IMR-90 (cell line): ENCODE measurements around the gene BCL11B. TPM values are rescaled to one million over a fixed set of nuclear protein-coding genes. Genes with fewer than 3 reads are reported as not detected.

Source experiments
- ATAC-seq: fragments of 200-7000 bp; cut with Tn5 transposase; 2 replicates; pipeline ENCODE4 v1.9.1; 2020; ENCODE audit warnings: low read depth, mild to moderate bottlenecking, moderate library complexity
- BruUV-seq: library from RNA; stranded (reverse); fragments of 400-500 nt; replicated peaks from 2 replicates; lab custom pipeline; 2021; lab: Mats Ljungman, UMichigan
- CTCF ChIA-PET: fragments of 300-600 bp; formaldehyde crosslinking; extraction: SDS; loops from one replicate; lab custom pipeline; 2021; ENCODE audit warnings: antibody characterized with exemption; lab: Yijun Ruan, JAX
- POLR2A ChIA-PET: fragments of 300-600 bp; sonication (Branson Sonifier 250); formaldehyde crosslinking; loops from one replicate; lab custom pipeline; 2022; ENCODE audit warnings: antibody characterized with exemption; ENCODE audit not compliant: unreplicated experiment; lab: Charles Lee
- DNase-seq: peaks from one replicate; pipeline ENCODE4 v3.0.0; 2013
- H2AFZ ChIP-seq: replicated peaks from 2 replicates; pipeline ENCODE3; 2013; ENCODE audit warnings: low read length, mild to moderate bottlenecking; ENCODE audit not compliant: poor library complexity
- H2AK5ac ChIP-seq: 2 replicates; pipeline ENCODE4 v1.6.1; 2013; ENCODE audit warnings: low read depth, low read length, inconsistent platforms
- H2AK9ac ChIP-seq: replicated peaks from 2 replicates; pipeline ENCODE3; 2013; ENCODE audit warnings: mild to moderate bottlenecking, low read depth, low read length, moderate library complexity; ENCODE audit not compliant: poor library complexity
- H2BK120ac ChIP-seq: 2 replicates; pipeline ENCODE4 v1.6.1; 2013; ENCODE audit warnings: low read depth, low read length, inconsistent platforms
- H2BK15ac ChIP-seq: 3 replicates; pipeline ENCODE4 v1.6.1; 2013; ENCODE audit warnings: low read depth, low read length, inconsistent platforms
- H2BK20ac ChIP-seq: 2 replicates; pipeline ENCODE4 v1.6.1; 2013; ENCODE audit warnings: low read depth, mild to moderate bottlenecking, inconsistent platforms, low read length, moderate library complexity
- H2BK5ac ChIP-seq: 2 replicates; pipeline ENCODE4 v1.6.1; 2013; ENCODE audit warnings: mild to moderate bottlenecking, low read depth, low read length, inconsistent platforms; ENCODE audit not compliant: poor library complexity, severe bottlenecking
- H3K14ac ChIP-seq: replicated peaks from 2 replicates; pipeline ENCODE4 v1.6.1; 2013; ENCODE audit warnings: low read depth, low read length, inconsistent platforms
- H3K18ac ChIP-seq: 2 replicates; pipeline ENCODE4 v1.6.1; 2013; ENCODE audit warnings: low read depth, low read length, control low read depth
- H3K23ac ChIP-seq: 2 replicates; pipeline ENCODE4 v1.6.1; 2013; ENCODE audit warnings: low read depth, low read length, inconsistent platforms
- H3K27ac ChIP-seq: 2 replicates; pipeline ENCODE4 v1.5.1; 2013; ENCODE audit warnings: mild to moderate bottlenecking, control low read depth, low read length; ENCODE audit not compliant: insufficient read depth
- H3K27me3 ChIP-seq: 2 replicates; pipeline ENCODE4 v1.6.1; 2013; ENCODE audit warnings: low read length; ENCODE audit not compliant: control insufficient read depth, insufficient read depth
- H3K36me3 ChIP-seq: 2 replicates; pipeline ENCODE4 v1.6.1; 2013; ENCODE audit warnings: low read length, mixed read lengths; ENCODE audit not compliant: control insufficient read depth, insufficient read depth
- H3K4ac ChIP-seq: 2 replicates; pipeline ENCODE4 v1.6.1; 2013; ENCODE audit warnings: low read depth, low read length, inconsistent platforms
- H3K4me1 ChIP-seq: 2 replicates; pipeline ENCODE4 v1.6.1; 2013; ENCODE audit warnings: low read length, mixed read lengths; ENCODE audit not compliant: control insufficient read depth, insufficient read depth
- H3K4me2 ChIP-seq: 2 replicates; pipeline ENCODE4 v1.6.1; 2013; ENCODE audit warnings: low read depth, mild to moderate bottlenecking, control low read depth, low read length, moderate library complexity
- H3K4me3 ChIP-seq: 2 replicates; pipeline ENCODE4 v1.5.1; 2013; ENCODE audit warnings: low read depth, mild to moderate bottlenecking, control low read depth, low read length, moderate library complexity; ENCODE audit not compliant: insufficient read depth
- H3K56ac ChIP-seq: 2 replicates; pipeline ENCODE4 v1.6.1; 2013; ENCODE audit warnings: low read length, inconsistent platforms; ENCODE audit not compliant: insufficient read depth; ENCODE audit errors: extremely low read depth
- H3K79me1 ChIP-seq, 2 experiments: 2 replicates each; pipeline ENCODE4 v1.6.1; 2013; ENCODE audit warnings: low read length in 2 of 2, inconsistent platforms in 1 of 2, low read depth in 1 of 2
- H3K9ac ChIP-seq: 2 replicates; pipeline ENCODE4 v1.6.1; 2013; ENCODE audit warnings: low read depth, low read length, control low read depth
- H3K9me1 ChIP-seq: 2 replicates; pipeline ENCODE4 v1.6.1; 2013; ENCODE audit warnings: low read length, inconsistent platforms; ENCODE audit not compliant: insufficient read depth
- H3K9me3 ChIP-seq: 2 replicates; pipeline ENCODE4 v1.6.1; 2013; ENCODE audit warnings: low read length; ENCODE audit not compliant: control insufficient read depth, insufficient read depth
- H4K20me1 ChIP-seq: 2 replicates; pipeline ENCODE4 v1.6.1; 2013; ENCODE audit warnings: low read length, inconsistent platforms; ENCODE audit not compliant: insufficient read depth
- H4K5ac ChIP-seq: 2 replicates; pipeline ENCODE4 v1.6.1; 2013; ENCODE audit warnings: mild to moderate bottlenecking, low read depth, low read length, control low read depth
- H4K8ac ChIP-seq, 2 experiments: 2 replicates each; pipeline ENCODE4 v1.6.1; 2013; ENCODE audit warnings: low read depth in 2 of 2, low read length in 2 of 2, control low read depth in 1 of 2, inconsistent platforms in 1 of 2
- H4K91ac ChIP-seq: 2 replicates; pipeline ENCODE4 v1.6.1; 2013; ENCODE audit warnings: low read depth, low read length, inconsistent platforms; ENCODE audit not compliant: insufficient read depth
- MAZ ChIP-seq: IDR thresholded peaks from 2 replicates; pipeline ENCODE4 v1.6.1; 2012; ENCODE audit warnings: low read depth, mild to moderate bottlenecking, low read length, improper control_type of control experiment, moderate library complexity, borderline replicate concordance
- RAD21 ChIP-seq: IDR thresholded peaks from 2 replicates; pipeline ENCODE4 v1.6.1; 2012; ENCODE audit warnings: low read length, improper control_type of control experiment
- SMC3 ChIP-seq: fragments of 150-350 bp; IDR thresholded peaks from 2 replicates; pipeline ENCODE4 v1.6.1; 2016; ENCODE audit warnings: low read depth, mild to moderate bottlenecking, antibody characterized with exemption, low read length, moderate library complexity
- WGBS, 2 experiments: methylation state at CpG; one replicate each; pipeline versions ENCODE4 v1.1.5 to v1.1.7; 2013; ENCODE audit warnings: missing lambda C conversion rate in 2 of 2; ENCODE audit not compliant: insufficient read length in 1 of 2; ENCODE audit errors: extremely low coverage in 2 of 2; 5-methylcytosine and 5-hydroxymethylcytosine counted together
- dilution Hi-C: fragments of 300-500 bp; cut with HindIII; formaldehyde crosslinking; loops from one replicate; pipeline ENCODE4 v1.14.3; 2018; ENCODE audit warnings: low sequenced_read_pairs; ENCODE audit not compliant: unreplicated experiment
- in situ Hi-C: fragments of 300-500 bp; cut with MboI; formaldehyde crosslinking; loops from 3 replicates; pipeline ENCODE4 v1.14.3; 2019; ENCODE audit warnings: low sequenced_read_pairs, inconsistent platforms, mixed read lengths
- intact Hi-C: fragments of 100-400 bp; cut with micrococcal nuclease; formaldehyde crosslinking; loops from 2 replicates; pipeline ENCODE4 v1.10.0; 2022
- polyA plus RNA-seq, 3 experiments: library from polyadenylated mRNA; depleted of rRNA; stranded (reverse); fragments of >200 nt; gene quantifications; 2 replicates each; pipeline ENCODE4 v1.2.3, GENCODE V29; 2012; ENCODE audit warnings: low replicate concordance in 1 of 3
- total RNA-seq: library from RNA; depleted of rRNA; stranded (reverse); fragments of >200 nt; gene quantifications from 2 replicates; pipeline ENCODE4 v1.2.3, GENCODE V29; 2012
- TF ChIP-seq, protein P1 (sequence below): conservative IDR thresholded peaks from 2 replicates; pipeline ENCODE4 v1.5.1; 2012; ENCODE audit warnings: mild to moderate bottlenecking, low read depth, low read length, improper control_type of control experiment

The BCL11B gene
- total and polyA plus RNA-seq, 2 of the 4 experiments (the other 2 are of a cell fraction) = under 0.01 TPM; not detected in 1

DNA sequence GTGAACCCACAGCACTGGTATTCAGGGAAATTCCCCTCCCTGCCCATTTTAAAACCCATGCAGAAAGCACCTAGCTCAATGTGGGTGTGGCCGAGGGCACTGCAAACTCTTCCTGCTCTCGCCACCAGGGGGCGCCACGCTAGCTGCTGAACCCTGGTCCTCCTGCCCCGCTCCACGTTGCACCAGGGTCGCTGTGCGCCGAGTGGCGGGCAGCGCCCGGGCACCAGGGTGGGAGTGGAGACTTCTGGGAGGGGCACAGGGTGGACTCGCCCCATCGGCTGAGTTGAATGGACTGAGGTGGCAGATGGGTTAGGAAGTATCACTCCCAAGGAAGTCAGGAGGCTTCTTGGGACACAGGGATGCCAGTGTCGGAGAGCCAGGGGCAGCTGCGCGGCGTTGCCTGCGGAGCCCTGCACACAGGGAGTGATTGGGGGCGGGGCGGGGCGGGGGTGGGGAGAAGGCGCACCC, 48.1 kb upstream of the BCL11B start:
- POLR2A ChIA-PET = no interaction called here

More for the DNA sequence above, 48.1 kb upstream of the BCL11B start:
- dilution Hi-C loops = no loop called here
- intact Hi-C loops = loop anchor here (1.0 kb wide), 1 partner anchor 95 kb away; no protein-coding TSS in a partner anchor
- Histone ChIP-seq H3K4ac (no peak overlapping the region), H4K20me1 (no peaks in the 10 kb centered on the region), H2AK9ac (no peak overlapping the region), H2BK120ac (no peak overlapping the region), H3K9me1 (no peaks in the 10 kb centered on the region), H2BK15ac (no peak overlapping the region), H3K14ac (no peak overlapping the region), H3K36me3 (no peaks in the 10 kb centered on the region), H3K27ac (no peak overlapping the region), H2BK20ac (no peak overlapping the region; the same call in 1 of the 2 replicates), H4K91ac (no peak overlapping the region), H2BK5ac (no peak overlapping the region), H3K56ac (no peak overlapping the region), H3K23ac (no peak overlapping the region), H3K27me3 (peaks cover 2% of the 10 kb centered on the region; the same call in 1 of the 2 replicates), H2AK5ac (no peak overlapping the region), H3K9me3 (no peaks in the 10 kb centered on the region), H3K79me1 (no peaks in the 10 kb centered on the region), H3K4me2 (no peak overlapping the region), H3K4me1 (no peaks in the 10 kb centered on the region), H3K9ac (no peak overlapping the region), H4K8ac (no peak overlapping the region), H3K4me3 (no peak overlapping the region), H3K18ac (no peak overlapping the region), H4K5ac (no peak overlapping the region), H2AFZ (peak overlapping the region; percentile 68)
- TF ChIP-seq SMC3 = peak; percentile 59
- no peak for TF ChIP-seq MAZ
- peak; percentile 50 for TF ChIP-seq RAD21
- TF ChIP-seq, protein P1, sequence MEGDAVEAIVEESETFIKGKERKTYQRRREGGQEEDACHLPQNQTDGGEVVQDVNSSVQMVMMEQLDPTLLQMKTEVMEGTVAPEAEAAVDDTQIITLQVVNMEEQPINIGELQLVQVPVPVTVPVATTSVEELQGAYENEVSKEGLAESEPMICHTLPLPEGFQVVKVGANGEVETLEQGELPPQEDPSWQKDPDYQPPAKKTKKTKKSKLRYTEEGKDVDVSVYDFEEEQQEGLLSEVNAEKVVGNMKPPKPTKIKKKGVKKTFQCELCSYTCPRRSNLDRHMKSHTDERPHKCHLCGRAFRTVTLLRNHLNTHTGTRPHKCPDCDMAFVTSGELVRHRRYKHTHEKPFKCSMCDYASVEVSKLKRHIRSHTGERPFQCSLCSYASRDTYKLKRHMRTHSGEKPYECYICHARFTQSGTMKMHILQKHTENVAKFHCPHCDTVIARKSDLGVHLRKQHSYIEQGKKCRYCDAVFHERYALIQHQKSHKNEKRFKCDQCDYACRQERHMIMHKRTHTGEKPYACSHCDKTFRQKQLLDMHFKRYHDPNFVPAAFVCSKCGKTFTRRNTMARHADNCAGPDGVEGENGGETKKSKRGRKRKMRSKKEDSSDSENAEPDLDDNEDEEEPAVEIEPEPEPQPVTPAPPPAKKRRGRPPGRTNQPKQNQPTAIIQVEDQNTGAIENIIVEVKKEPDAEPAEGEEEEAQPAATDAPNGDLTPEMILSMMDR = peak; percentile 59
- ATAC-seq (peak; percentile 82), DNase-seq (peak; percentile 8)
- 0% methylated on average over 2 of the region's 23 CpGs; no CpG with 5 or more reads in 1 of the 2 experiments for WGBS, 2 experiments
- BruUV-seq = no TSS peak
- in situ Hi-C loops = loop anchor here (10.0 kb wide), 1 partner anchor 95 kb away; no protein-coding TSS in a partner anchor
- CTCF ChIA-PET = interaction anchor here (0.6 to 1.6 kb wide), 4 partner anchors 17 to 97 kb away, joined by 3 to 27 read pairs (median 4); no protein-coding TSS in a partner anchor
